ENCODE results near the gene FBLN5.

Gene FBLN5

DNA sequence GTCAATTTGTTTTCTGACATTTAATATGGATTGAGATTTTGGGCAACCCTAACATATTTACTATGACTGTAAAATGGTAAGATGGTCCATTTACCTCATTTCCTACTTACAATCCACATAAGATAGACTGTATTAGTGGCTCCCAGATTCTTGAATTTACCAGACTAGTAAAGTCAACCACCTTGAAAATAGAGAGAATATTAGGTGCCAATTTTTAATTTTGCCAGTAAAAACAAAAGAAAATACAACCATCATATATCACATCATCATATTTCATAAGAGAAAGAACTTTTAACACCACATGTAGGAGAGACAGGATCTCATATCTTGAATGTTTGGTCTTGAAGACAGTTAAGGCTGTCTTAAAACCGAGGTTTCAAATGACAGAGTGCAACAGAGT, 7.7 kb upstream of the FBLN5 start:
- no peak overlapping the region for H3K4me3 ChIP-seq (ENCODE audit: low read depth, low read length)
- no peak for DNase-seq (ENCODE audit: low read depth)
- TF ChIP-seq MYC (IDR thresholded peaks at IDR 0.05; ENCODE audit: low read depth, low read length) (no peak), POLR2A (IDR thresholded peaks at IDR 0.05; ENCODE audit: extremely low read depth, insufficient read length) (no peak)
- TF ChIP-seq, protein P1, sequence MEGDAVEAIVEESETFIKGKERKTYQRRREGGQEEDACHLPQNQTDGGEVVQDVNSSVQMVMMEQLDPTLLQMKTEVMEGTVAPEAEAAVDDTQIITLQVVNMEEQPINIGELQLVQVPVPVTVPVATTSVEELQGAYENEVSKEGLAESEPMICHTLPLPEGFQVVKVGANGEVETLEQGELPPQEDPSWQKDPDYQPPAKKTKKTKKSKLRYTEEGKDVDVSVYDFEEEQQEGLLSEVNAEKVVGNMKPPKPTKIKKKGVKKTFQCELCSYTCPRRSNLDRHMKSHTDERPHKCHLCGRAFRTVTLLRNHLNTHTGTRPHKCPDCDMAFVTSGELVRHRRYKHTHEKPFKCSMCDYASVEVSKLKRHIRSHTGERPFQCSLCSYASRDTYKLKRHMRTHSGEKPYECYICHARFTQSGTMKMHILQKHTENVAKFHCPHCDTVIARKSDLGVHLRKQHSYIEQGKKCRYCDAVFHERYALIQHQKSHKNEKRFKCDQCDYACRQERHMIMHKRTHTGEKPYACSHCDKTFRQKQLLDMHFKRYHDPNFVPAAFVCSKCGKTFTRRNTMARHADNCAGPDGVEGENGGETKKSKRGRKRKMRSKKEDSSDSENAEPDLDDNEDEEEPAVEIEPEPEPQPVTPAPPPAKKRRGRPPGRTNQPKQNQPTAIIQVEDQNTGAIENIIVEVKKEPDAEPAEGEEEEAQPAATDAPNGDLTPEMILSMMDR (IDR thresholded peaks at IDR 0.05; ENCODE audit: low read depth, low read length), result no peak
- TF ChIP-seq, protein P2, sequence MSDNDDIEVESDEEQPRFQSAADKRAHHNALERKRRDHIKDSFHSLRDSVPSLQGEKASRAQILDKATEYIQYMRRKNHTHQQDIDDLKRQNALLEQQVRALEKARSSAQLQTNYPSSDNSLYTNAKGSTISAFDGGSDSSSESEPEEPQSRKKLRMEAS (IDR thresholded peaks at IDR 0.05; ENCODE audit: low read depth, low read length), result no peak

DNA sequence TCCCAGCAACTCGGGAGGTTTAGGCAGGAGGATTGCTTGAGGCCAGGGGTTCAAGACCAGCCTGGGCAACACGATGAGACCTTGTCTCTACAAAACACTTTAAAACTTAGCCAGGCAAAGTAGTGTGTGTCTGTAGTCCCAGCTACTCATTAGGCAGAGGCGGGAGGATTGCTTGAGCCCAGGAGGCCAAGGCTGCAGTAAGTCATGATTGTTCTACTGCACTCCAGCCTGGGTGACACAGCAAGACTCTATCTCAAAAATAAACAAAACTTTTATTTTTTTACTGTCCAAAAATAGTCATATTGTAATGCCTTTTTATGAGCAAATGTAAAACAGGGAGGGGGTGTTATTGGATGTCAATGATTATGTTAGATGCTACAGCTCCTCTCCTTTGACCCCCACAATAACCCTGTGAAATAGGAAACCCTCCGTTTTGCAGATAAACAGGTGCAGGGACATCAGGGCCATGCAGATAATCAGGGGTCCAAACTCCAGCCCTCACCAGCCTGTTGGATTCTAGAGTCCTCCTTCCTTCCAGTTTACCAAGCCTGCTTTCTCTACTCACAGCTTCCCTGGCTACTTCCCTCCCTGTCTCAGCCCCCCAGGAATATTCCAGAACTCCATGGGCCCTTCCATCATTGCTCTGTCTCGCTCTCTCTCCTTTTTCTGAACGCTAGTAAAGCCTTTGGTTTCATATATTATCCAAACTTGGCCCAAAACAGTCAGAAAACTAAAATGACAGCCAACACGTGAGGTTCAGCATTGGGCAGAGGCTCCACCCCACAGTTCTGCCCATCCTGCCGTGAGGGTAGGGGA, 5.9 kb upstream of the FBLN5 start:
- no peak overlapping the region for H3K4me3 ChIP-seq (ENCODE audit: low read depth, low read length)
- DNase-seq (ENCODE audit: low read depth), result no peak
- TF ChIP-seq, protein P1 (IDR thresholded peaks at IDR 0.05; ENCODE audit: low read depth, low read length), result no peak
- TF ChIP-seq MYC (IDR thresholded peaks at IDR 0.05; ENCODE audit: low read depth, low read length) (no peak), POLR2A (IDR thresholded peaks at IDR 0.05; ENCODE audit: extremely low read depth, insufficient read length) (no peak)
- TF ChIP-seq, protein P2 (IDR thresholded peaks at IDR 0.05; ENCODE audit: low read depth, low read length), result no peak

DNA sequence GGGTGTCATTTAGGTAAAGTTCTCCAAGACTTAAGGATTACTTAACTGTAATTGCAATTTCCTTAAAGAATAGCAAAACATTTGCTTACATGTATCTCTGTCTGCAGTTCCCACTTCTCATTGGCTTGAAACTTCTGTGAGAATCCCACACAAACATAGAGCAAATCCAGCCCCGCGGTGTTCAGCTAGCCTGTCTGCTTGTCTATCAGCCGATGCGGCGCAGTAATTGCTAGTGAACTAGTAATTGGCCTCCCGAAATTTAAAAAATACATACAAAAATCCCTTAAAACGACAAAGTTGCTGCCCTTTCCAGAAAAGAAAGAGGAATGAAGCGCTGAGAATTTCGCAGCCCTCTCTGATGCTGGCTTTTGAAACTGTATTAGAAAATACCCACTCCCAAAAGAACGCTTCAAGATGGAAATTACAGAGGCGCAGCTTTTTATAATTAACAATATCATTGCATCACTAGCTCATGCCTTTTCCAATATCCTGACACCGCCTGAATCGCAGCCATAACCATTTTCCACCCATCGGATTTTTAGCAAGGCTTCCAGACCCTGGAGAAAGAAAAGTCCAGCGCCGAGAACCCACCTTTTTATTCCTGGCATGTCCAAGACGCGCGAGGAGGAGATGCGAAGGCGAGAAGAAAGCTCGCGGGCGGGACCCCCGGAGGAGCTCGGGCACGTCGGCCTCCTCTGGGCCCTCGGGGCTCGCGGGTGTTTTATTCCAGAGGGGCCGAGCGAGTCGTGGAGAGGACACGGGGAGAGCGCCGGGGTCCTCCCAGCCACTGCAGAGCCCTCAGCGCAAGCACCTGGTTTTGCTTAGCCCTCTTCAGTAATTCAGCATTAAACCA, 646 bp downstream of the FBLN5 start:
- no peak overlapping the region for H3K4me3 ChIP-seq (ENCODE audit: low read depth, low read length)
- no peak for TF ChIP-seq POLR2A (IDR thresholded peaks at IDR 0.05; ENCODE audit: extremely low read depth, insufficient read length)
- TF ChIP-seq, protein P2 (IDR thresholded peaks at IDR 0.05; ENCODE audit: low read depth, low read length), result no peak
- TF ChIP-seq, protein P1 (IDR thresholded peaks at IDR 0.05; ENCODE audit: low read depth, low read length), result no peak
- no peak for TF ChIP-seq MYC (IDR thresholded peaks at IDR 0.05; ENCODE audit: low read depth, low read length)
- DNase-seq (ENCODE audit: low read depth), result no peak

DNA sequence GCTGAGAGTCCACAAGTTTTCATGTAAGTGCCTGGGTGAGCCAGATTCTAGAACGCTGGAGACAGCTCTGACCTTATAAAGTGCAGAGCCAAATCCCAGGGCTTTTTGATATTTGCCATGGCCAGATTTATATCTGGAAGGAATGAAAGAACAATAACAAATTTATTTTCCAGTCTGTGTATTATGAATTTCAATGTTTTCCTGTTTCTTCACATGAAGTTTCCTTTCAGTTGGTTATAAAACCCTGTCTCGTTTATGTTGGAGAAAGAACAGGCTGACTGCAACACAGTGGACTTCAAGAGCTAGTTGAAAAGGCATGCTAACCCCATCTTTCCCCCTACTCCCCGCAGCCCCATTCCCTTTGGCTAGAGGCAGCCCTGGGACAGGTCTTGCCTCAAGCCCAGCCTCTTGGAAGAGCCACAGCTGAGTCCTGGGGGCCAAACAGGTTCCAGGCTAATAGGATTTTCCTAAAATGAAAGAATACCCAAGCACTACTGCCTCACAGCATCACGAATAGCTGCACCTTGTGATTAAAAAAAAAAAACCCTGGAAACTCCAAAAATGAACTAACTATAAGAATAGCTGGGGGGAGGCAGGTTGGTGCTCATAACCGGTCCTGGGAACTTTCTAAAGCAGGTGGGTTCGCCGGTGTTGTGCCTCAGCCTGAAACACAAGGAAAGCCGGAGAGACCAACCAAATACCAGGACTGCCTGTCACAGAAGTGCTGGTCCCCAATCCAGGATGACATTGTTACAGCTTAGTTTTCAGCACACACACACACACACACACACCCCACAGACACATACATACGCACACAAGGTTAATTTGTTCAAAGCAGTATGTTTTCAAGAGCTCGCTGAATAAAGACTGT, 1.5 kb downstream of the FBLN5 start:
- H3K4me3 ChIP-seq (ENCODE audit: low read depth, low read length), result no peak overlapping the region
- DNase-seq (ENCODE audit: low read depth), result no peak
- TF ChIP-seq POLR2A (IDR thresholded peaks at IDR 0.05; ENCODE audit: extremely low read depth, insufficient read length), result no peak
- TF ChIP-seq MYC (IDR thresholded peaks at IDR 0.05; ENCODE audit: low read depth, low read length), result no peak
- TF ChIP-seq, protein P1 (IDR thresholded peaks at IDR 0.05; ENCODE audit: low read depth, low read length), result no peak
- TF ChIP-seq, protein P2 (IDR thresholded peaks at IDR 0.05; ENCODE audit: low read depth, low read length), result no peak

GRCh38 chr14:91942946-91943345, 4.5 kb downstream of the FBLN5 start:
- DNase-seq (ENCODE audit: low read depth), result no peak
- H3K4me3 ChIP-seq (ENCODE audit: low read depth, low read length), result no peak overlapping the region
- TF ChIP-seq MYC (IDR thresholded peaks at IDR 0.05; ENCODE audit: low read depth, low read length) (no peak), POLR2A (IDR thresholded peaks at IDR 0.05; ENCODE audit: extremely low read depth, insufficient read length) (no peak)
- TF ChIP-seq, protein P1 (IDR thresholded peaks at IDR 0.05; ENCODE audit: low read depth, low read length), result no peak
- TF ChIP-seq, protein P2 (IDR thresholded peaks at IDR 0.05; ENCODE audit: low read depth, low read length), result no peak
